GM19240 (cell line): ENCODE results near the gene LAMA4.
"Not testable (repeated sequence)": the region's sequence is repeated elsewhere in the genome, so short reads cannot be mapped to it uniquely, and the experiment has no call there.

Source experiments
- DNase-seq: peaks from one replicate; pipeline ENCODE4 v3.0.0; 2011; ENCODE audit warnings: low spot score; ENCODE audit not compliant: insufficient read length

The LAMA4 gene

DNA sequence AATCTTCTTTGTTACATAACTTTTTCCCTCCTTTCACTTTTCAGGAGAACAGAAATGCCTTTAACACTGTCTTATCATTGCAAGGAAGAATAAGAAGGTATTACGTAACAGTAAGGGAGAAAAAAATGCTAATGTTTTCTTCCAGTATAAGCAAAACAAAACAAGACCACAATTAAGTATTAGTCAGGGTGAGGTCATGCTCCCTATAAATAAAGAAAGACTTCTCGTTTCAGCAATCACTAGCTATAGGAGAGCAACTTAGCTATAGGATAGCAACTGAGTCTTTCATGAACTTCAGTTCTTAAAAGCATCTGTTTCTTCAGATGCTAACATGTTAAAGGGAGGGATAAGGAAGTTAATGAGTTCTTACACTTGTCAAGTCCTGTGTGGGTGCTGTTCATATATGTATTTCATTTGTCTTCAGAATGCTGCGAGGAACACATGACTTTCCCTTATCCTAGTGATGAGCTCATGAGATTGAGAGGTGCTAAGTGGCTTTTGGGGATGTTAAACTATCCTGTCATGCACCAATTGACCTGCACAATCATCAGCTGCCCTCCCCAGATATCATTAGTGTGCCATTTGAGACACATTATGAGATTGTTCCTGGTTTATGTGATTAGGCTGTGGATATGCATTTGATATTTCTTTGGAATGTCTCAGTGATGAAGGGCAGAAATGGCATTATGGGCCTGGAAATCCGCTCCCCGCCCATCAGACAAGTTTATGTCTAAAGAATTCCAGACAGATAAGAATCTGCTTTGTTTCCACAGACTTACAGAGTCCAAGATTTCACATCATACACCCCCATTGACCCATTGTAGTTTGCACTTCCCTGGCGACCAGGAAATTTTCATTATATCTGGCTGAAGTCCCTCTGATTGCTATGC lies 37.5 kb downstream of the LAMA4 start:
- no peak for DNase-seq

- no peak for DNase-seq
Measured at GRCh38 chr6:112215488-112216284, 38.7 kb downstream of the LAMA4 start.

DNA sequence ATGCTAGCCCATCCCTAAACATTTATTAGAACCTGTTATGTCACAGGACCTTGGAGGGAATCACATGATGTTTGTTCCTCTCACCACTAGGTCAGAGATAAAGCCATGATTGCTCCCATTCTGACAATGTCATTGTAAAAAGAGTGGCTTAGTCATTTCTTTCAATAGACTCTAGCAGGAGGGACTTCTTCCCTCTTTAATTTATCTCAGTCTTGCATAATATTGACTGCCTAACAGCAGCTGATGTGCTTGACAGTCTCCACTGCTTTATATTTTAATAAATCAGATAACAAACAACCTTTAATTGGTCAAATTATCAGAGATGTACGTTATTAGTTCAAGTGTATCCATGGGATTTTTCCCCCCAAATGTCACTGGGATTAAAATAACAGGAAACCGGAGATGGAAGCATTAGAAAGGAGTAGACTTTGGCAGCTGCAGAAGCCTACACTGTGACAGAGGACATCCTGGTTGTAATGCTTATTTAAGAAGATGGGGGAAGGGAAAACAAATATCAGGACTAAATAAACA lies 39.6 kb downstream of the LAMA4 start:
- no peak for DNase-seq

GRCh38 chr6:112210852-112211251 lies 43.5 kb downstream of the LAMA4 start:
- DNase-seq = no peak

- no peak for DNase-seq
Measured at GRCh38 chr6:112209131-112209530, 45.2 kb downstream of the LAMA4 start.

GRCh38 chr6:112207776-112208175 lies 46.6 kb downstream of the LAMA4 start:
- no peak for DNase-seq

- DNase-seq = no peak
Measured at GRCh38 chr6:112207131-112207530, 47.2 kb downstream of the LAMA4 start.

DNA sequence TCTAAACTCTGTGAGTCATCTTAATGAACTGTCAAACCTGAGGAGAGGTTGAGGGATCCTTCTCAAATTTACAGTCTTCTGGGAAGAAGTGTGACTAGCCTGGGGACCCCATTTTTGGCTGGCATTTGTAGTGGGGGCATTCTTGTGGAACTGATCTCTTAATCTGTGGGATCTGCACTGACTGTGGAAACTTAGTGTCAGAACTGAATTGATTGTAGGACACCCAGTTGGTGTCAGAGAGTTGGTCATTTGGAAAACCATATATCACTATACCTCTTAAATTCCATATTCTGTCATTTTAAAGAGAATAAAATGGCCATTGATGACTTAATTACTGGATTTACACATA lies 48.3 kb downstream of the LAMA4 start:
- DNase-seq = no peak

- no peak for DNase-seq
Measured at GRCh38 chr6:112205427-112206109, 48.8 kb downstream of the LAMA4 start.

DNA sequence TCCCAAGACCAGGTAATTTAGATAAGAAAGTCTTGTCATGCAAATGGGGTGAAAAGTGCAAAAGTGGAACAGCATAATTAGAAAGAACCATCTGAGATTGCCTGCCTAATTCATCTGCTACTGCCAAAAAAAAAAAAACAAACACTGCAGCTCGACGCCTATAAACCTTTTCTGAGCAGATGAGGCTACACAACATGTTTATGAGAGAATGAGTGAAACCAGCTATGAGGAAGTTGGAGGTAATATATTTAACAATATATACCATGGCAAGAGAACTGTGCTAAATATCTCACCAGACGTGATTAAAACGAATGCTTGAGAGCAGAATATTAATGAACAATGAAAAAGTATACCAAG lies 50.0 kb downstream of the LAMA4 start:
- no peak for DNase-seq

DNA sequence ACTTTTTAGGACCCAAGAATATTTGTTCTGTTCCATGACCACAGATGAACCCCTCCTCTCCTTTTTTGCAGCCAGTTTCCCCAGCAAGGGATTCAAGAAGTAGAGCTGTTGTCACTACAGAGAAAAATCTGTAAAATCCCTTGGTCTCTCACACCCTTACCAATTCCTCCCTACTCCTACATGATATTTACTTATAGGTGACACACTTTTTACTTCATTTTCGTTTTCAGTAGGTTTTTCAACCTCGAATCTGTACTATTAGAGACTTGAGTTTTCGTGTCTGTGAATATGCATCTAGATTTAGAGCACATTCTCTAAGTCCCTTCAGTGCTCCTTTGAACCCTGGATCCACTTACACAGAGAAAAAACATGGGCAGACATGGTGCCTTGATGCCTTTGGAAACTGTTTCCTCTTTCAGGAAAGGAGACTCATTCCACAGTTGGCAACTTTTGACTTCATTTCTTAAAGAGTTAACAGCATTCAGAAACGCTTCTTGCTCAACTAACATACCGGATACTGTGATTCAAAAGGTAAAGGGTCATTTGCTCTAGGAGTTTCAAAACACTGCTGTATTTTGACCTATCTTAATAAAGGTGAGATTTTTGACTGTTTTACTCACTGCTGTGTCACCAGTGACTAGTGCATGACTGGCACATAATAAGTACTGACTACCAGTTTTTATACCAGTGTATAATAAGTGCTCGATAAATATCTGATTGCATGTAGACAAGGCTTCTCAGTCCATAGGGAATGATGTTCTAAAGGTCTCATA lies 50.6 kb downstream of the LAMA4 start:
- peak; percentile 3 for DNase-seq

GRCh38 chr6:112202639-112203341 lies 51.6 kb downstream of the LAMA4 start:
- peak; percentile 48 for DNase-seq

- DNase-seq = not testable (repeated sequence)
Measured at GRCh38 chr6:112200185-112200914, 54.0 kb downstream of the LAMA4 start.

DNA sequence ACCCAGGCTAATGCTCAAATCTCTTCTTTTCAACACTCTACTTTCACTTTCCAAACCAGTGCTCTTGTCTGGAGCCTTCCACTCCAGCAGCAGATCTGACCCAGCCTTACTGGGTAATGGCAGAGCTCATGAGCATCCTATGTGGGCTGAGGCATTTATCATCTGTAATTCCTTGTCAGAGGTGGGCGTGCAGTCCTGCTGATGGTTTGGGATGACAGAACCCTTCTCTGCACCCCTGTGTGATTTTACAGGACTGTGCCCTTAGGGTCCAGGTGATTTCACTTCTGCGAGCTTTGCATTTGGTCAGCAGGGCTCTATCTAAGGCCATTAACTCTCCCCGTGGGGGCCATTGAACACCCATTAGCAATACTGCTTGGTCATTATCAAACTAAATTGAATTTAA lies 55.4 kb downstream of the LAMA4 start:
- DNase-seq = no peak

- DNase-seq = no peak
Measured at GRCh38 chr6:112198582-112198981, 55.8 kb downstream of the LAMA4 start.

GRCh38 chr6:112197636-112198035 lies 56.7 kb downstream of the LAMA4 start:
- DNase-seq = no peak

DNA sequence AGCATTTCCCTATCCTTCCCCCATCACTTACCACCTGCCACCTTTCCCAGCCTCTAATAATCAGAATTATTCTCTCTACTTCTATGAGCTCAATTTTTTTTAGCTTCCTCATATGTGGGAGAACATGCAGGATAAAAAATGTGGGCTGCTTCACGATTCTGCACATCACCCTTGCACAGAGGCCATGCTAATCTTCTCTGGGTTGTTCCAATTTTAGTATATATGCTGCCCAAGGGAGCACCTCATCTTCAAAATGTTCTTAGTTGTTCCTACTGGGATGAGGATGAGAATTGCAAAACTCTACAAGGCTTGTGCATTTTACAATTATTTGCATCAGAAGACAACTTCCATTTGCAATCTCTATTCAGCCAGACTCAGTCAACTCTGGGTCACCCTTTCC lies 58.1 kb downstream of the LAMA4 start:
- no peak for DNase-seq

DNA sequence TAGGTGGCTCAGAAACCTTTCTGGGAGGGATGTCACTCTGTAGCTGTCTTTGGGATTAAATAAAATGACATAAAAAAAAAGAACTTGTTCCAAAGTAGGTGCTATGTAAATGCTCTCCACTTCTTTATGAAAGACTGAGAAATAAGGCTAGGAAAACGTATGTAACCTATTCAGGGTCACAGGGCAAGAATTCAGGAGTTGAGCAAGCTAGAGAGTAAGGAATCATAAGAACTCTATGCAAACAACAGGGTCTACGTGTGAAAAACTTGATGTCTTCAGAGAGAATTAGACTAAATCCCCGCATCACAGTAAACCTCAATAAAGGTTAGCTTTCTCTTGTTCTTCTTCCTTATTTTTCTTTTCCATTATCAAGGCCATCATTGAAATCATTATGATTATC lies 59.2 kb downstream of the LAMA4 start:
- DNase-seq = no peak

DNA sequence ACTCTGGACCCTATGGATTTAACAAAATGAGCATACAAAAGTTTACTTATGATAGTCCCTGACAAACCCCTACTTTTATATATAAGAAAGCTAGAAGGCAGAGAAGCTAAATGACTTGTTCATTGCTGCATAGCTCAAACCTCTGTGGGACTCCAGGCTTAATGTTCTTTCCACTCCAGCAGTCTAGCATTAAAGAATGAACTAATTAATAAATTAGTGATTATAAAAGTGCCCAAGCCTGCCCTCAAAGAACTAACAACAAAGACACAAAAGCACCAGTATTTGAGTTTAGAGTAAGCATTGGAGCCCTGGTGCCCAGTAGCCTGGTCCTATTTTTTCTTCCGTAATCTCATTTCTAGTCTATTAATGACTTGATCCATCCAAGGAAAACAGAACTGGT lies 59.9 kb downstream of the LAMA4 start:
- no peak for DNase-seq

GRCh38 chr6:112193535-112194051 lies 60.8 kb downstream of the LAMA4 start:
- DNase-seq = no peak
